H9 (cell line): ENCODE results near the gene GTPBP4. TPM values are rescaled to one million over a fixed set of nuclear protein-coding genes. Genes with fewer than 3 reads are reported as not detected.

Experiments used
- DNase-seq: peaks from one replicate; pipeline ENCODE4 v3.0.0-alpha.2; 2017
- H2AFZ ChIP-seq: one replicate; pipeline ENCODE4 v1.6.1; 2013; ENCODE audit warnings: mild to moderate bottlenecking, low read length, control low read depth, moderate library complexity
- H2AK5ac ChIP-seq: 2 replicates; pipeline ENCODE4 v1.6.1; 2013; ENCODE audit warnings: low read length, control low read depth, mixed read lengths; ENCODE audit not compliant: insufficient read length
- H2BK120ac ChIP-seq: one replicate; pipeline ENCODE4 v1.6.1; 2013; ENCODE audit warnings: low read depth, mild to moderate bottlenecking, low read length, control low read depth, inconsistent platforms; ENCODE audit not compliant: poor library complexity, severe bottlenecking
- H2BK12ac ChIP-seq: 2 replicates; pipeline ENCODE4 v1.6.1; 2013; ENCODE audit warnings: low read length, control low read depth, mixed read lengths, low read depth; ENCODE audit not compliant: insufficient read length
- H2BK15ac ChIP-seq: 2 replicates; pipeline ENCODE4 v1.6.1; 2013; ENCODE audit warnings: low read depth, low read length, control low read depth
- H2BK20ac ChIP-seq: one replicate; pipeline ENCODE4 v1.6.1; 2013; ENCODE audit warnings: low read depth, mild to moderate bottlenecking, low read length, control low read depth, inconsistent platforms; ENCODE audit not compliant: poor library complexity, severe bottlenecking
- H2BK5ac ChIP-seq: 2 replicates; pipeline ENCODE4 v1.6.1; 2013; ENCODE audit warnings: low read length, control low read depth, mixed read lengths; ENCODE audit not compliant: insufficient read length
- H3K14ac ChIP-seq: 2 replicates; pipeline ENCODE4 v1.6.1; 2013; ENCODE audit warnings: low read length, control low read depth; ENCODE audit not compliant: insufficient read depth
- H3K18ac ChIP-seq: 2 replicates; pipeline ENCODE4 v1.6.1; 2013; ENCODE audit warnings: low read depth, mild to moderate bottlenecking, mixed read lengths, low read length, control low read depth; ENCODE audit not compliant: insufficient read length
- H3K23ac ChIP-seq: 2 replicates; pipeline ENCODE4 v1.6.1; 2013; ENCODE audit warnings: low read length, control low read depth, mixed read lengths, low read depth; ENCODE audit not compliant: insufficient read length
- H3K23me2 ChIP-seq: 2 replicates; pipeline ENCODE4 v1.6.1; 2013; ENCODE audit warnings: low read depth, mild to moderate bottlenecking, mixed read lengths, low read length, control low read depth; ENCODE audit not compliant: insufficient read length, poor library complexity, severe bottlenecking
- H3K27ac ChIP-seq: 2 replicates; pipeline ENCODE4 v1.5.1; 2013; ENCODE audit warnings: low read length, control low read depth, mixed read lengths, low read depth; ENCODE audit not compliant: insufficient read length
- H3K27me3 ChIP-seq: 2 replicates; pipeline ENCODE4 v1.6.1; 2013; ENCODE audit warnings: low read length, control low read depth, inconsistent platforms; ENCODE audit not compliant: insufficient read depth
- H3K4ac ChIP-seq: 2 replicates; pipeline ENCODE4 v1.6.1; 2013; ENCODE audit warnings: low read depth, mild to moderate bottlenecking, control low read depth, inconsistent platforms, low read length, moderate library complexity
- H3K4me1 ChIP-seq: 2 replicates; pipeline ENCODE4 v1.6.1; 2013; ENCODE audit warnings: low read length, control low read depth, inconsistent platforms; ENCODE audit not compliant: insufficient read depth
- H3K4me2 ChIP-seq: 2 replicates; pipeline ENCODE4 v1.6.1; 2013; ENCODE audit warnings: low read length, control low read depth, mixed read lengths; ENCODE audit not compliant: insufficient read length, insufficient read depth
- H3K56ac ChIP-seq: 2 replicates; pipeline ENCODE4 v1.6.1; 2013; ENCODE audit warnings: low read depth, mild to moderate bottlenecking, mixed read lengths, low read length, control low read depth; ENCODE audit not compliant: insufficient read length
- H3K79me1 ChIP-seq: 2 replicates; pipeline ENCODE4 v1.6.1; 2013; ENCODE audit warnings: low read depth, mild to moderate bottlenecking, moderate library complexity, low read length, control low read depth, inconsistent platforms; ENCODE audit not compliant: insufficient read depth, poor library complexity, severe bottlenecking
- H3K79me2 ChIP-seq: 2 replicates; pipeline ENCODE4 v1.6.1; 2013; ENCODE audit warnings: low read length, control low read depth, inconsistent platforms; ENCODE audit not compliant: insufficient read depth
- H3K9ac ChIP-seq: 2 replicates; pipeline ENCODE4 v1.6.1; 2013; ENCODE audit warnings: low read length, control low read depth, mixed read lengths; ENCODE audit not compliant: insufficient read length; ENCODE audit errors: extremely low read depth
- H3K9me3 ChIP-seq: one replicate; pipeline ENCODE4 v1.6.1; 2013; ENCODE audit warnings: low read depth, low read length, inconsistent platforms; ENCODE audit not compliant: control insufficient read depth
- H3T11ph ChIP-seq: one replicate; pipeline ENCODE4 v1.6.1; 2013; ENCODE audit warnings: mild to moderate bottlenecking, low read length, control low read depth, inconsistent platforms
- H4K20me1 ChIP-seq: one replicate; pipeline ENCODE4 v1.6.1; 2013; ENCODE audit not compliant: control insufficient read depth, insufficient read length, insufficient read depth
- H4K5ac ChIP-seq: 2 replicates; pipeline ENCODE4 v1.6.1; 2013; ENCODE audit warnings: low read depth, mild to moderate bottlenecking, mixed read lengths, low read length, control low read depth; ENCODE audit not compliant: insufficient read length
- H4K8ac ChIP-seq: replicated peaks from 2 replicates; pipeline ENCODE4 v1.6.1; 2013; ENCODE audit warnings: low read length, control low read depth, mixed read lengths, low read depth; ENCODE audit not compliant: insufficient read length
- H4K91ac ChIP-seq: 2 replicates; pipeline ENCODE4 v1.6.1; 2013; ENCODE audit warnings: low read depth, mild to moderate bottlenecking, moderate library complexity, mixed read lengths, low read length, control low read depth; ENCODE audit not compliant: insufficient read length
- H3K27ac Mint-ChIP-seq, 3 experiments: 2 replicates in 2 of 3; 3 replicates in 1 of 3; pipeline ENCODE4 v1.8.0; 2020 to 2021; ENCODE audit warnings: mixed read lengths in 3 of 3, mild to moderate bottlenecking in 1 of 3, moderate library complexity in 1 of 3
- H3K27me3 Mint-ChIP-seq: 2 replicates; pipeline ENCODE4 v1.8.0; 2021; ENCODE audit warnings: low read depth, mild to moderate bottlenecking, moderate library complexity, mixed read lengths
- H3K36me3 Mint-ChIP-seq, 3 experiments: 2 replicates in 2 of 3; 3 replicates in 1 of 3; pipeline ENCODE4 v1.8.0; 2020 to 2021; ENCODE audit warnings: low read depth in 3 of 3, mixed read lengths in 3 of 3; ENCODE audit not compliant: insufficient read depth in 1 of 3
- H3K4me1 Mint-ChIP-seq, 2 experiments: 2 replicates each; pipeline ENCODE4 v1.8.0; 2020; ENCODE audit warnings: mixed read lengths in 2 of 2
- H3K4me3 Mint-ChIP-seq, 2 experiments: 2 replicates in 1 of 2; 3 replicates in 1 of 2; pipeline ENCODE4 v1.8.0; 2020 to 2021; ENCODE audit warnings: mild to moderate bottlenecking in 2 of 2, mixed read lengths in 2 of 2, moderate library complexity in 1 of 2
- H3K9me3 Mint-ChIP-seq, 2 experiments: 2 replicates in 1 of 2; 3 replicates in 1 of 2; pipeline ENCODE4 v1.8.0; 2020; ENCODE audit warnings: mild to moderate bottlenecking in 2 of 2, mixed read lengths in 2 of 2, moderate library complexity in 1 of 2
- CTCF ChIP-seq: fragments of 200-600 bp; sonication (generic); conservative IDR thresholded peaks from 3 replicates; pipeline ENCODE4 v1.8.0; 2021; ENCODE audit warnings: antibody characterized with exemption, mild to moderate bottlenecking
- WGBS: extraction: QIAGEN DNeasy Blood & Tissue Kit; methylation state at CpG from one replicate; pipeline ENCODE4 v1.1.7; 2013; ENCODE audit warnings: missing lambda C conversion rate, low lambda C conversion rate, mixed read lengths; ENCODE audit not compliant: insufficient read length; ENCODE audit errors: extremely low coverage; 5-methylcytosine and 5-hydroxymethylcytosine counted together
- total RNA-seq: library from RNA; stranded (reverse); gene quantifications from 2 replicates; pipeline ENCODE4 v1.2.1, GENCODE V29; 2021

The GTPBP4 gene
- total RNA-seq, 1 experiment from 2014 or later, result 134 TPM

GRCh38 chr10:958856-959255 lies 29.4 kb upstream of the GTPBP4 start:
- H4K5ac ChIP-seq, result no peak overlapping the region
- no peak overlapping the region for H3K4me3 Mint-ChIP-seq
- H3K27ac ChIP-seq, result no peak overlapping the region
- H4K91ac ChIP-seq, result no peak overlapping the region
- no peaks in the 10 kb centered on the region for H3K4me1 ChIP-seq
- H3K14ac ChIP-seq, result no peak overlapping the region
- no peak overlapping the region for H3K27ac Mint-ChIP-seq
- H3K4me2 ChIP-seq, result no peak overlapping the region
- H2BK12ac ChIP-seq, result no peak overlapping the region
- no peak overlapping the region for H2BK5ac ChIP-seq
- H3K18ac ChIP-seq, result no peak overlapping the region
- no peaks in the 10 kb centered on the region for H3K23me2 ChIP-seq
- no peaks in the 10 kb centered on the region for H3K79me2 ChIP-seq
- no CpG with 5 or more reads among the region's 6 CpGs for WGBS
- peaks cover 0 to 5% of the 10 kb centered on the region in 2 experiments; a peak in 2 of 5 replicates for H3K9me3 Mint-ChIP-seq
- DNase-seq, result no peak
- no peak overlapping the region for H2BK15ac ChIP-seq
- no peak overlapping the region for H2BK20ac ChIP-seq
- no peak overlapping the region for H3K23ac ChIP-seq
- no peaks in the 10 kb centered on the region for H3K9me3 ChIP-seq
- no peaks in the 10 kb centered on the region for H3K79me1 ChIP-seq
- H2AFZ ChIP-seq, result no peak overlapping the region
- no peak for TF ChIP-seq CTCF
- no peak overlapping the region for H2BK120ac ChIP-seq
- H3K9ac ChIP-seq, result no peak overlapping the region
- peaks cover 20% of the 10 kb centered on the region for H3K27me3 Mint-ChIP-seq
- H4K8ac ChIP-seq, result no peak overlapping the region
- H3K4ac ChIP-seq, result no peak overlapping the region
- no peak overlapping the region for H3T11ph ChIP-seq
- H2AK5ac ChIP-seq, result no peak overlapping the region
- H3K27me3 ChIP-seq, result no peaks in the 10 kb centered on the region
- H3K4me1 Mint-ChIP-seq, result peaks cover 0 to 5% of the 10 kb centered on the region in 2 experiments; a peak in 1 of 4 replicates
- H4K20me1 ChIP-seq, result no peaks in the 10 kb centered on the region
- H3K56ac ChIP-seq, result no peak overlapping the region
- H3K36me3 Mint-ChIP-seq, result peaks cover 0 to 2% (median 0%) of the 10 kb centered on the region in 3 experiments; a peak in 2 of 7 replicates
